GM19468 (cell line): ENCODE results near the gene S1PR4.
"Not testable (repeated sequence)": the region's sequence is repeated elsewhere in the genome, so short reads cannot be mapped to it uniquely, and the experiment has no call there.

Experiments used
- ATAC-seq: cut with Tn5 transposase; IDR thresholded peaks from one replicate; pipeline ENCODE4 v1.9.1; 2021; ENCODE audit warnings: mild to moderate bottlenecking, moderate library complexity, moderate number of reproducible peaks; ENCODE audit not compliant: unreplicated experiment; ENCODE audit errors: extremely low read depth

Gene S1PR4

GRCh38 chr19:3210347-3211017, 31.9 kb downstream of the S1PR4 start:
- no peak for ATAC-seq

GRCh38 chr19:3211191-3211590, 32.6 kb downstream of the S1PR4 start:
- no peak for ATAC-seq

GRCh38 chr19:3213159-3213558, 34.6 kb downstream of the S1PR4 start:
- no peak for ATAC-seq

GRCh38 chr19:3216874-3217273, 38.3 kb downstream of the S1PR4 start:
- ATAC-seq = no peak

GRCh38 chr19:3220576-3220975, 42.0 kb downstream of the S1PR4 start:
- ATAC-seq = no peak

- not testable (repeated sequence) for ATAC-seq
Measured at GRCh38 chr19:3221576-3221975, 43.0 kb downstream of the S1PR4 start.

GRCh38 chr19:3222709-3223108, 44.1 kb downstream of the S1PR4 start:
- ATAC-seq = no peak

GRCh38 chr19:3224346-3225168, 46.0 kb downstream of the S1PR4 start, which contains the start of gene CELF5:
CELF5 (plus strand) TSS chr19:3224661; CDS start chr19:3224740, 79 bp downstream.
- no peak for ATAC-seq

GRCh38 chr19:3225169-3225485, 46.6 kb downstream of the S1PR4 start:
- ATAC-seq = no peak

GRCh38 chr19:3225677-3226093, 47.1 kb downstream of the S1PR4 start:
- ATAC-seq = no peak

GRCh38 chr19:3227054-3227626, 48.6 kb downstream of the S1PR4 start:
- ATAC-seq = no peak

- ATAC-seq = no peak
Measured at GRCh38 chr19:3229346-3229743, 50.8 kb downstream of the S1PR4 start.
